CD14-positive monocyte (primary cell): ENCODE measurements around the gene CMTR1. TPM values are rescaled to one million over a fixed set of nuclear protein-coding genes. Genes with fewer than 3 reads are reported as not detected.

Source experiments
- DNase-seq, 3 donors: peaks; one replicate each; pipeline ENCODE4 v3.0.0-alpha.2; 2011 to 2022
- H2AFZ ChIP-seq: 2 replicates; pipeline ENCODE4 v1.6.0; 2012; ENCODE audit warnings: mild to moderate bottlenecking, low read depth, low read length, inconsistent platforms; ENCODE audit not compliant: insufficient read depth, poor library complexity, severe bottlenecking
- H3K27ac ChIP-seq, 2 donors: 1 replicate in 1 of 2; 2 replicates in 1 of 2; pipeline ENCODE4 v1.5.1; 2012 to 2013; ENCODE audit warnings: low read length in 2 of 2, control low read depth in 1 of 2, inconsistent platforms in 1 of 2, low read depth in 1 of 2, mild to moderate bottlenecking in 1 of 2
- H3K27me3 ChIP-seq, 2 donors: one replicate each; pipeline versions ENCODE4 v1.6.0 to v1.6.1; 2011 to 2013; ENCODE audit warnings: low read length in 2 of 2; ENCODE audit not compliant: control insufficient read depth in 2 of 2, insufficient read depth in 2 of 2
- H3K36me3 ChIP-seq, 2 donors: replicated peaks in 1 of 2; 1 replicate in 1 of 2; 2 replicates in 1 of 2; pipeline versions ENCODE4 v1.5.1 to v1.6.1; 2012 to 2013; ENCODE audit warnings: low read length in 2 of 2, control low read depth in 1 of 2, inconsistent platforms in 1 of 2, mild to moderate bottlenecking in 1 of 2; ENCODE audit not compliant: insufficient read depth in 2 of 2, control insufficient read depth in 1 of 2
- H3K4me1 ChIP-seq, 2 donors: 1 replicate in 1 of 2; 2 replicates in 1 of 2; pipeline versions ENCODE4 v1.5.1 to v1.6.1; 2012 to 2013; ENCODE audit warnings: low read length in 2 of 2, control low read depth in 1 of 2, inconsistent platforms in 1 of 2, mild to moderate bottlenecking in 1 of 2, moderate library complexity in 1 of 2; ENCODE audit not compliant: insufficient read depth in 2 of 2, control insufficient read depth in 1 of 2
- H3K4me2 ChIP-seq: replicated peaks from 2 replicates; pipeline ENCODE3; 2012; ENCODE audit warnings: low read length, moderate library complexity, mild to moderate bottlenecking; ENCODE audit not compliant: poor library complexity, severe bottlenecking; ENCODE audit errors: extremely low read depth
- H3K4me3 ChIP-seq, 3 experiments: fragments of 200-600 bp in 1 of 3; sonication (generic) in 1 of 3; replicated peaks in 1 of 3; 1 replicate in 2 of 3; 2 replicates in 1 of 3; pipeline ENCODE4 v1.5.1; 2011 to 2013; ENCODE audit warnings: low read length in 3 of 3, mild to moderate bottlenecking in 3 of 3, control low read depth in 2 of 3, low read depth in 2 of 3, inconsistent platforms in 1 of 3, moderate library complexity in 1 of 3
- H3K79me2 ChIP-seq: 2 replicates; pipeline ENCODE4 v1.6.0; 2012; ENCODE audit warnings: mild to moderate bottlenecking, control low read depth, inconsistent platforms, low read length, moderate library complexity; ENCODE audit not compliant: insufficient read depth
- H3K9ac ChIP-seq: 2 replicates; pipeline ENCODE4 v1.6.0; 2017; ENCODE audit warnings: low read length, mild to moderate bottlenecking; ENCODE audit not compliant: insufficient read depth, poor library complexity, severe bottlenecking
- H3K9me3 ChIP-seq, 2 donors: replicated peaks in 1 of 2; 1 replicate in 1 of 2; 2 replicates in 1 of 2; pipeline versions ENCODE4 v1.5.1 to v1.6.1; 2012 to 2013; ENCODE audit warnings: low read length in 2 of 2, control low read depth in 1 of 2; ENCODE audit not compliant: control insufficient read depth in 1 of 2, insufficient read depth in 1 of 2
- H4K20me1 ChIP-seq: 2 replicates; pipeline ENCODE4 v1.6.0; 2012; ENCODE audit warnings: mild to moderate bottlenecking, low read length, control low read depth, moderate library complexity; ENCODE audit not compliant: insufficient read depth
- H3K27ac Mint-ChIP-seq, 7 donors: one replicate each; pipeline ENCODE4 v1.8.0; 2020; ENCODE audit warnings: mild to moderate bottlenecking in 7 of 7, mixed read lengths in 7 of 7, moderate library complexity in 6 of 7, inconsistent platforms in 2 of 7
- H3K27me3 Mint-ChIP-seq, 3 donors: one replicate each; pipeline ENCODE4 v1.8.0; 2021 to 2022; ENCODE audit warnings: low read depth in 3 of 3, mild to moderate bottlenecking in 3 of 3, mixed read lengths in 3 of 3, moderate library complexity in 3 of 3, inconsistent platforms in 1 of 3
- H3K36me3 Mint-ChIP-seq, 2 donors: one replicate each; pipeline ENCODE4 v1.8.0; 2020; ENCODE audit warnings: mixed read lengths in 2 of 2, inconsistent platforms in 1 of 2, mild to moderate bottlenecking in 1 of 2
- H3K4me1 Mint-ChIP-seq: one replicate; pipeline ENCODE4 v1.8.0; 2020; ENCODE audit warnings: mild to moderate bottlenecking, mixed read lengths
- H3K4me3 Mint-ChIP-seq, 2 donors: one replicate each; pipeline ENCODE4 v1.8.0; 2020; ENCODE audit warnings: mild to moderate bottlenecking in 2 of 2, mixed read lengths in 2 of 2, moderate library complexity in 1 of 2
- H3K9me3 Mint-ChIP-seq, 7 donors: one replicate each; pipeline ENCODE4 v1.8.0; 2020 to 2022; ENCODE audit warnings: mixed read lengths in 7 of 7, mild to moderate bottlenecking in 6 of 7, moderate library complexity in 6 of 7, inconsistent platforms in 2 of 7
- CTCF ChIP-seq: fragments of 200-600 bp; IDR thresholded peaks from one replicate; pipeline ENCODE4 v1.8.0; 2022; ENCODE audit warnings: antibody characterized with exemption, mild to moderate bottlenecking
- WGBS: methylation state at CpG from one replicate; pipeline ENCODE4 v1.1.5; 2013; ENCODE audit warnings: missing lambda C conversion rate; ENCODE audit not compliant: insufficient coverage; 5-methylcytosine and 5-hydroxymethylcytosine counted together
- intact Hi-C, 2 donors: fragments of 100-400 bp; cut with micrococcal nuclease; formaldehyde crosslinking; loops; one replicate each; pipeline versions ENCODE4 v1.15.0 to v1.15.1; 2023
- polyA plus RNA-seq, 3 donors: library from polyadenylated mRNA; depleted of rRNA in 1 of 3; unstranded in 2 of 3; stranded (reverse) in 1 of 3; fragments of 300-500 nt in 2 of 3; fragments of >200 nt in 1 of 3; fragmentation: Illumina TruSeq in 2 of 3; gene quantifications; 1 replicate in 2 of 3; 2 replicates in 1 of 3; pipeline ENCODE4 v1.2.3, GENCODE V29; 2012 to 2021

The CMTR1 gene
- polyA plus RNA-seq, 3 donors = 12.0 to 32.3 (median 15.3) TPM

GRCh38 chr6:37435373-37435772 is 2.4 kb downstream of the CMTR1 start:
- no peak overlapping the region for H3K9ac ChIP-seq
- peaks cover 22% of the 10 kb centered on the region for H3K4me1 Mint-ChIP-seq
- peaks cover 36 to 53% of the 10 kb centered on the region in 2 donors for H3K36me3 ChIP-seq
- H4K20me1 ChIP-seq = no peaks in the 10 kb centered on the region
- peaks cover 14 to 18% of the 10 kb centered on the region in 2 donors for H3K4me1 ChIP-seq
- no peak overlapping the region for H3K27ac ChIP-seq
- peaks cover 42 to 49% of the 10 kb centered on the region in 2 donors for H3K36me3 Mint-ChIP-seq
- H3K27ac Mint-ChIP-seq = no peak overlapping the region
- no peak overlapping the region for H3K4me2 ChIP-seq
- peaks cover 24% of the 10 kb centered on the region for H3K79me2 ChIP-seq
- no peak overlapping the region for H2AFZ ChIP-seq
- H3K9me3 Mint-ChIP-seq = no peaks in the 10 kb centered on the region
- no peaks in the 10 kb centered on the region for H3K9me3 ChIP-seq
- TF ChIP-seq CTCF = no peak
- WGBS = 100% methylated on average over 3 of the region's 4 CpGs
- intact Hi-C loops = no loop called here
- no peak for DNase-seq
- H3K4me3 Mint-ChIP-seq = no peak overlapping the region
- peaks cover 0 to under 1% (median 0%) of the 10 kb centered on the region in 3 donors for H3K27me3 Mint-ChIP-seq
- no peak overlapping the region for H3K4me3 ChIP-seq
- no peaks in the 10 kb centered on the region for H3K27me3 ChIP-seq

GRCh38 chr6:37435816-37436215 is 2.8 kb downstream of the CMTR1 start:
- H3K27ac ChIP-seq = no peak overlapping the region
- WGBS = 95% methylated on average over 5 of the region's 5 CpGs
- H3K36me3 Mint-ChIP-seq = peaks cover 42 to 49% of the 10 kb centered on the region in 2 donors
- H3K27ac Mint-ChIP-seq = no peak overlapping the region
- no peak overlapping the region for H3K4me2 ChIP-seq
- intact Hi-C loops = no loop called here
- TF ChIP-seq CTCF = no peak
- H3K27me3 ChIP-seq = no peaks in the 10 kb centered on the region
- no peaks in the 10 kb centered on the region for H4K20me1 ChIP-seq
- H3K4me1 Mint-ChIP-seq = peaks cover 22% of the 10 kb centered on the region
- H3K27me3 Mint-ChIP-seq = no peaks in the 10 kb centered on the region
- H2AFZ ChIP-seq = no peak overlapping the region
- peaks cover 41 to 57% of the 10 kb centered on the region in 2 donors for H3K36me3 ChIP-seq
- no peak overlapping the region for H3K4me3 Mint-ChIP-seq
- H3K4me3 ChIP-seq = no peak overlapping the region
- no peak overlapping the region for H3K9ac ChIP-seq
- H3K9me3 Mint-ChIP-seq = no peaks in the 10 kb centered on the region
- no peaks in the 10 kb centered on the region for H3K9me3 ChIP-seq
- no peak for DNase-seq
- H3K4me1 ChIP-seq = peaks cover 14 to 18% of the 10 kb centered on the region in 2 donors
- peaks cover 24% of the 10 kb centered on the region for H3K79me2 ChIP-seq
